ENCODE results near the gene LRRC42.

LRRC42 gene, protein sequence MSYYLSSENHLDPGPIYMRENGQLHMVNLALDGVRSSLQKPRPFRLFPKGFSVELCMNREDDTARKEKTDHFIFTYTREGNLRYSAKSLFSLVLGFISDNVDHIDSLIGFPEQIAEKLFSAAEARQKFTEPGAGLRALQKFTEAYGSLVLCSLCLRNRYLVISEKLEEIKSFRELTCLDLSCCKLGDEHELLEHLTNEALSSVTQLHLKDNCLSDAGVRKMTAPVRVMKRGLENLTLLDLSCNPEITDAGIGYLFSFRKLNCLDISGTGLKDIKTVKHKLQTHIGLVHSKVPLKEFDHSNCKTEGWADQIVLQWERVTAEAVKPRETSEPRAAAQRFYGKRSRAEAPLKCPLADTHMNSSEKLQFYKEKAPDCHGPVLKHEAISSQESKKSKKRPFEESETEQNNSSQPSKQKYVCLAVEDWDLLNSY
- 6.2 reads per million, percentile 23 among the genes with 10 or more reads in this experiment for total RNA-seq

DNA sequence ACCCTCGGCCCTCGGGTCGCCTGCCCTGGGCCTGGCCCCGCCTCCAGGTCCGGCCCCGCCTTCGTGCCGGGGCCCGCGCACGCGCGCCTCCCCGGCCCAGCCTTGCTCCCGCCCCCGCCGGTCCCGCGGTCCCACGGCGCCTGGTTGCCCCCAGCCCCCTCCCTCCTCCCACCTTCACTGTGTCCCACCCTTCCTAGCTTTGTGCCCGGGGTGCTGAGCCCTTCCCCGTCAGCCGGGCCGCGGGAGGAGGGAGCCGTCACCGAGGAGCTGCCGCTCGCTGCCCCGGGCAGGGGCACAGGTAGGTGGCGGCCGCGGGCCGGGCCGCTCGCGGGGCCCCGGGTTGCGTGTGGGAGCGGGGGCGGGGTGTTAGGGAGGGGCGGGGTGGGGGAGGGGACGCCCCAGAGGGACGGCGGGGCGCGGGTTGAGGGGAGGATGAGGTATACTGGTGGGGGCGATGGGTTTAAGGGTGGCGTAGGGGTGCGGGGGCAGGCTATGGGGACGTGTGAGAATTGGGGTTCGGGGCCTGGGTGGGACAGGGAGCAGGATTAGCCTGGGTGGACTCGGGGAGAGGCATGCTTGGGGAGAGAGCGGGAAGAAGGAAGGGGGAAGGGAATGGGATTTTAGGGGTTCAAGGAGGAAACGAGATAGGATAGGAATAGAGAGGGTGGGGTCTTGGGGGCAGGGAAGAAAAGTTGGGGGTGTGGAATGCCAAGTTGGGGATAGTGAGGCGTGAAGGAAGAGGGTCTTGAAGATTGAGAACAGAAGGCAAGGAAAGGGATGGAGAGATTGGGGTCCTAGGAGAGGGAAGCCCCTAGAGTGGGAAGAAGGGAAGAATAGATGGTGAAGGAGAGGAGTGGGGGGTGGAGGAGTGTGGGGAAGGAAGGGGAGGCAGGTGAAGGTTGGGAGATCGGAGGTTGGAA, at the start of gene LRRC42:
TSS of gene LRRC42 (plus strand) at position 99 of the 920 bp plus-strand sequence. CDS start 5,650 bp downstream, outside the sequence.
- DNase-seq = no peak

DNA sequence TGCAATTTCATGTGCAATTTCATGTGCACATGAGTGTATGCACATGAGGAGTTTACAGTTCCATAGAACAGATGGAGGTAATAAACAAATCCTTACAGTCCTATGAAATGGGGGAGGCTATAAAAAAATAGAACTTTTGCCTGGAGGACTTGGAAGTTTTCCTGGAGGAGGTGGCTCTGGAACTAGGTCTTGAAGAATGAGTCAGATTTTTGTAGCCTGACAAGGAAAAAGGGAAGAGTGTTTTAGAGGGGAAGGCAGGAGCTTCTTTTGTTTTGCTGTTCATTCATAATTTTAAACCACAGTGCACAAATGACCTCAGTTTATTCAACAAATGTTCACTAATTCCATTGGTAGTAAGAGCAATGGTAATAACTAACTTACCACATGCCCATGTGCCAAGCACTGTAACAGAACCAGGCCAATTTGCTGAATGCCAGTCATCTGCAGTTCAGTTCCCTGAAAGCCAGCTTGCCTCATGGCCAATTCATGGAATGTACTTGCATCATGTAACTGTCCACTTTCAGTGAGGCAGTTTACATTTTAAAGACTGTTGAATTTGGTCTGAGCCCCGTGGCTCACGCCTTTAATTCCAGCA, 49.4 kb upstream of the LRRC42 start:
- DNase-seq = no peak

DNA sequence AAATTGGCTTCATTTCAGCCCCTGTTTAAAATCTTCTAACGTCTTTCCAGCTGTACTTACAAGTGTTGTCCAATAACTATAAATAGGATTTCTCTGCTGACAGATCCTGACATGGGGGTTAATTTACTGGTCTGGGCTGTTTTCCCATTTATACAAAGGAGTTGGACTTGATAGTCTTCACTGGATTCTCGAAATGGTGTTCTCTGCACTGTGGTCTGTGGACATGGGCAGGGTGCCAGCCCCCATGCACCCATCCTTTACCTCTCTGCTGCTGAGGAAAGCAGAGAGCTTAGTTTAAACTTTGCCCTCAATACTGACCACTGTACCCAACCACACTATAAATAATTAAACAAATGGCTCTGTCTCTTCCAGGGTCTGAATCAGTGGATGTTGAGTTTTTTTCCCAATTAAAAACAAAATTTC, 46.9 kb upstream of the LRRC42 start:
- no peak for DNase-seq

DNA sequence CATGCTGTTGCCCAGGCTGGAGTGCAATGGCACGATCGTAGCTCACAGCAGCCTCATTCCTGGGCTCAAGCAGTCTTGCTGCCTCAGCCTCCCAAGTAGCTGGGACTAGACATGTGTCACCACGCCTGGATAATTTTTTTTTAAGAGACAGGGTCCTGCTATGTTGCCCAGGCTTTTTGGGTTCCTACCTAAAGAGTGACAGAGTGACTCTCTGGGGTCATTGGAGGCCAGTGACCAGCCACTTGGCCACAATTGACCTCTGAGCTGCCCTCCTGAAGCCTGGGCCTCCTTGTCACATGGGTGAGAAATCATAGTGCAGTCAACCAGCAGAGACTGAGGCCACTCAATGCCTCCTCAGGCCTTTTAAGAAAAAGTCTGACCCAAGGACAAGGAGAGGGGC, 46.4 kb upstream of the LRRC42 start:
- DNase-seq = no peak

DNA sequence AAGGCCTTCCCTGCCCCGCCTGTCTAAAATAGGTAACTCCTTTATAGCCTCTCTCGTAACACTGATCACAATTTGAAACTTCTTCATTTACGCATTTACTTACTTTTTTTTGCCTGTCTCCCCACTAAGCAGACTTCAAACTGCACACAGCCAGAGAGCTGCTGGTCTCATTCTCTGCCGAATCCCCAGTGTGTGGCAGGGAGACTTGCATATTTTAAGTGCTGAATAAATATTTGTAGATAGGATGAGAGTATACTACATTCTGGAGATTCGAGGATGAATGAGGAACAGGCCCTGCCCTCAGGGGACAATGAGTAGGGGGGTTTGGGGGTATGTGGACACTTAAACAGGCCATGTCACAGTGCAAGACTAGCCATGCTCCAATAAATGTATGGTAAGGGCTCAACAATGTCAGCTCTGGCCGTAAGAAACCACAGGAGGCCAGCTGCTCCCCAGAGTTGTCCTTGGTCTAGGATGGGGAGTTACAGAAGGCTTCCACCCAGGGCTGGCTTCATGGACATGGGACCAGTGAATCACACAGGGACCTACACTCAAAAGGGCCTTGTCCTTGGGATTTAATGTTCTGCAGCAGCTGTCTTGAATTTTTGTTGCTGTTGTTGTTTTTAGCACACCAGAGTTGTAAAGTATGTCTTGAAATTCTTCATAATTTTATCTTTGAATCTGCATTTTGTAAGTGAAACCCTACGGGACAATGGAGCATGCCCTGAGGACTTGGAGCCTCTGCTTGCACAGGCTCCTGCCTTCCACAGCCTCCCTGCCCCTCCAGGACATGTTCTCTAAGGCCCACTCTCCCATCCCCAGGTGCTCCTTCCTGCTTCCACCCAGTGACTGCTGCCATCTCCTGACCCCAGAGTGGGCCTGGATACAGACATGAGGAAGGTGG, 43.7 kb upstream of the LRRC42 start:
- no peak for DNase-seq

DNA sequence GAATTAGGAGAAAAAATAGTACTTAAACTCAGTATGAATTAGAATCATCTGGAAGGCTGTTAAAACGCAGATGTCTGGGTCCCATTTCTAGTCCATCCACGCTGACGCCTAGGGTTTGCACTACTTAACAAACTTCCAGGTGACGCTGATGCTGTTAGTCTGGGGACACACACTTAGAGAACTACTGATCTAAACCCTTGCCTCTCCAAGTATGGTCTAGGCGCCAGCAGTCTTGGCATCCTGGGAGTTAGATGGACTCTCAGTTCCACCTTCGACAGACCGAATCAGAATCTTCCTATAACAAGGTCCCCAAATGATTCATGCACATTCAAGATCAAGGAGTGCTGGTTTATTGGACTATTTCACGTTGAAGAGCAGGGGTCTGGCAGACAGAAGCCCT, 40.6 kb upstream of the LRRC42 start:
- DNase-seq = no peak

DNA sequence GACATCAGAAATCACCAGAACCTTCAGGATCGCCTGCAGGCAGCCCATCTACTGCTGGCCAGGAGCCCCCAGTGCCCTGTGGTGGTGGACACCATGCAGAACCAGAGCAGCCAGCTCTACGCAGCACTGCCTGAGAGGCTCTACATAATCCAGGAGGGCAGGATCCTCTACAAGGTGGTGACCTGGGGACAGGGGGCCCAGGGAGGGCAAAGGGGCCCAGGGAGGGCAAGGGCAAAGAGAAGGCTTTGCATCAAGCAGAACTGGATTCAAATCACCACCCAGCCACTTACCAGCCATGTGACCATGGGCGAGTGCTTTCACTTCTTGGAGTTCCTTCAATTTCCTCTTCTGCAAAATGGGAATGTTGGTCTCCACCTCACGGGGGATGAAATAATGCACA, 40.0 kb upstream of the LRRC42 start:
- no peak for DNase-seq

DNA sequence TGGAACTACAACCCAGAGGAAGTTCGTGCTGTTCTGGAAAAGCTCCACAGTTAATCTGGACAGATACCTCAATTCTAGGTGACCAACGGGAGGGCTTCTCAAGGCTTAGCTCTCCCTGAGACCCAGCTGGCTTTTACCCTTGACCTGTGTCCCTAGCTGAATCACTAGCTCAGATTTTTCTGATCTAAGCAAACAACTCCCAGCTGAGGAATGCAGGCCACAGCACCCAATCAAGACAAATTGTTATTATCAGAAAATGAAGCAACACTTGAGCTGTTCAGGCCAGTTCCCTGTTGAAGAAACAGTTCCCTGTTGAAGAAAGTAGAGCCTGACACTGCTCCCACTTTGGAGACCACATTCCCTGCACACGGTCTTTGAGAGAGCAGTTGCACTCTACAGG, 36.2 kb upstream of the LRRC42 start:
- DNase-seq = no peak

DNA sequence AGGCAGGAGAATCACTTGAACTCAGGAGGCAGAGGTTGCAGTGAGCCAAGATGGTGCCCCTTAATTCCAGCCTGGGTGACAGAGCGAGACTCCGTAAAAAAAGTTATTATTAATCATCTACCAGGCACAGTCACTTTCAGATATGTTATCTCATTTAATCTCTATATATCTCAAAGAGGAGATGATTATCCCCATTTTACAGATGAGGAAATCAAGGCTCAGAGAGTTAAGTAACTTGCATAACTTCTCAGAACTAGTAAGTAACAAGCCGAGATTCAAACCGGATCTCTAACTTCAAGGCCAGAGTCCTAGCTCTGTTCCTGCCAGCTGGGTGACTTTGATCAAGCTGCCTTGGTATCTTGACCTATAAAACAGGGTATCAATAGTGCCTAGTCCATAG, 34.7 kb upstream of the LRRC42 start:
- no peak for DNase-seq

DNA sequence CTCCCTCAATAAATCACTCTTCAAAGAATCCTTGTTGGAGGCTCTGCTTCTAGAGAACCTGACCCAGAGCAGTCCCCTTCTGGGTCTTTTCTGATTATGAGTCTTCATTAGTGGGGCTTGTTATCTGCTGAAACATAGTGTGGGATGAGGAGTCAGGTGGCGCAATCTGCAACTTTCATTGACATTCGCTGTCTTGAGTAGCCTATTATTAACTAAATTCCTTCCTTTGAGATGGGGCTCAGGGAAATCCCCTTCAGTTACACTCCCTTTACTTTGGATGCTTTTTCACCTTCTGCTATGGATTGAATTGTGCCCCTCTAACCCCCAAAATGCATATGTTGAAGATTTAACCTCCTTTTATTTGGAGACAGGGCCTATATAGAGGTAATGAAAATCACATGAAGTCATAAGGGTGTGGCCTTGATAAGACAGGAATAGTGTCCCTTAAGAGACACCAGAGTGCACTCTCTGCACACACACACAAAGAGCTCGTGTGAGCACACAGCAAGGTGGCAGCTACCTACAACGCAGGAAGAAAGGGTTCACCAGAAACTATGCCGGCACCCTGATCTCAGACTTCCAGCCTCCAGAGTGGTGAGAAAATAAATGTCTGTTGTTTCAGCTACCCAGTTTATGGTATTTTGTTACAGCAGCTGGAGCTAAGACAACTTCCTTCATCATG, 32.7 kb upstream of the LRRC42 start:
- DNase-seq = no peak

DNA sequence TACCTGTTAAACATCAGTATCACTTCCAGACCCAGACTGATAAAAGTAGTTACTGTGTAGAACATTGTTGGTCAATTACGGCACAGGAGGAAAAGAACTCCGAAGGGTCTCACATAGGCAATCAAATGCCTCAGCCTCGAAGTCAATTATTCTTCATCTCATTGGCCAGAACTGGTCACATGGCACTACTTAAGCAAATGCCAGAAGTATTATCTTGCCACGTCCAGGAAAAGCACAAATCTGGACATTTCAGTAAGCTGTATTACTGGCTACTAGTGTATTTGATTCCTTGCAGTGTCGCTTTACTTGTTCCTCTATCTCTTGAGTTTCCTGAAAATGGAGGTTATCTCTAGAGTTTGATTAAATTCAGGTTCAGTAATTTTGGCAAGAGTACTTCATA, 27.8 kb upstream of the LRRC42 start:
- DNase-seq = no peak

DNA sequence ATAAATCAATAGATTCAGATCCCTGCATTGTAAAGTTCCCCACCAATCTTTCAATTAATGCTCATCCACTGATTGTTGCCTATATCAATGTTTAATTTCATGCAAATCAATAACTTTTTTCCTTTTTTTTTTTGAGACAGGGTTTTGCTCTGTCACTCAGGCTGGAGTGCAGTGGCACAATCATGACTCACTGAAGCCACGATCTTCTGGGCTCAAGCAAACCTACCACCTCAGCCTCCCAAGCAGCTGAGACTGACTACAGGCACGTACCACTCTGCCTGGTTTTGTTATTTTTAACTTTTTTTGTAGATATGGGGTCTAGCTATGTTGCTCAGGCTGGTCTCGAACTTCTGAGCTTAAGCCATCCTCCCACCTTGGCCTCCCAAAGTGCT, 26.5 kb upstream of the LRRC42 start:
- DNase-seq = no peak

DNA sequence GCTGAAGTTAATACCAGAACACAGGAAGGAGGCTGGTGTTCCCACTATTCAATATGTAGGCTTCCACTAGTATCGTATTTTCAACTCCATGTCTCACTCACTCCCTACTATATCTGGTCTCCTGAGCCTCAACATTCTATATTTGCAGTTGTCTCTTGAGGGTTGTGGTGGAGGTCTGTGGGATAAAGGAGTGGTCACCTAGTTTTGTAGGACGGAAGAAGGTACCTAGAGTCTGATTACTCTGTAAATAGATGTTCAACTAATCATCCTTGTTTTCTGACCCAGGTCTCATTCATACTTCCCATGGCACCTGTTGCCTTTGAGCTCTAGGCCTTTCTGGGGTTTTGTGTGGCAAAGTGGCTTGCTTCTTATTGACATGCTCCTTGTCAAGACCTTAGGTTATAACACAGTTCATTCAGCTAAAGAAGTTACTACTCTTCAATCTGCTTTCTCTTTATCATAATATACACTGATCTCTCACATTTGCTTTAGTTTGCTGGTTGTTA, 18.7 kb upstream of the LRRC42 start:
- no peak for DNase-seq

DNA sequence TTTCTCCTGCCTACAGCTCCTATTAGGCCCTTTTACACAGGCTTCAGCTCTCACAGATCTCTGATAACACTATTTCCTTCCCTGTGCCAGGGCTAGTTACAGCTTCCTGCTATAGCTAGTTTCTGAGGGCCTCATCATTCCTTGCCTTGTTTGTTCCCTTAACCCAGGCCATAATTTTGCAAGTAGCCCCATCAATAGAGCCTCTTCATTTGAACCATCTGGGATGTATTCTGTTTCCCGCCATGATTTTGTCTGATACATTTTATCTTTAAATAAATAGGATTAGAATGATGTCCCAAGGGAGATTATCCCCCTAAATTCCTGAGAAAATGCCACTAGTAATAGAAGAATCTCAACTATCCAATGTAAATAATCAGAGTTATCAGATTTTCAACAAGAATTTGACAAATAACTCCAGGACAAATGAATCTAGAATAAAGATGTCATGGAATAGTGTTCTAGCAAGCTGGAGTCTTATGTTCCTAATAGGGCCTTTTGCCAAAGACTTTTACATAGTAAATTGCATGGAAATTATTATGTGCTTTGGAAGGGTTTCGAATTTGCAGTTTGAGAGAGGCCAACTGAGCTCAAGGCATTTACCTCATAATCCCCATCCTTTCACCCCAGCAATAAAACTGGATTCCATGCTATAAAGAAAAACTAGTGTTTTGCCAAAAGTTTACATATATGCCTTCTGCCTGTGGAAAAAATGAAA, 16.7 kb upstream of the LRRC42 start:
- DNase-seq = no peak

DNA sequence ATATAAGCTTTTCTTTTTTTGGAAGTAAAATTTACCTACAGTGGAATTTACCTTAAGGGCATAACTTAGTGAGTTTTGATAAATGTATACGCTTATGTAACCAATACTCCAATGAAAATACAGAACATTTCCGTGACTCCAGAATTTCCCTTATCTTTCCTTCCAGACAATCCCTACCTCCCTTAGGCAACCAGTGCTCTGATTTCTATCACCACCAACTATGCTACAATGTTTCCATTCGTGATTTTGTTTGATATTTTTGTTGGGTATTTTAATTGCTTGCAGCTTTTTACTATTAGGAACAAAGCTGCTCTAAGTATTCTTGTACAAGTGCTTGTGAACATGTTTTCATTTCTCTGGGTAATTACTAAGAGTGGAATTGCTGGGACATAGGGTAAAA, 15.2 kb upstream of the LRRC42 start:
- no peak for DNase-seq

DNA sequence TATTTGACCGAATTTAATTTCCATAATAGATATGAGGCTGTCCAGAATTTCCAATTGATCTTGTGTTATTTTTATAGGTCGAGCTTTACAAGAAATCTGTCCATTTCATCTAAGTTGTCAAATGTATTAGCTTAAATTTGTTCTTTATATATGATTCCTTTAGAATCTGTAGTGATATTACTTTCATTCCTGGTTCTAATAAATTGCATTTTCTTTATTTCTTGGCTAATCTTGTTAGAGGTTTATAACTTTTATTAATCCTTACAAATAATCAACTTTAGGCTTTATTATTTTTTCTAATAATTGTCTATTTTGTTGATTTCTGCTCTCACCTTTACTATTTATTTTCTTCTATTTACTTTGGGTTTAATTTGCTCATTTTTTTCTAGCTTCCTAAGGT, 14.6 kb upstream of the LRRC42 start:
- DNase-seq = no peak

DNA sequence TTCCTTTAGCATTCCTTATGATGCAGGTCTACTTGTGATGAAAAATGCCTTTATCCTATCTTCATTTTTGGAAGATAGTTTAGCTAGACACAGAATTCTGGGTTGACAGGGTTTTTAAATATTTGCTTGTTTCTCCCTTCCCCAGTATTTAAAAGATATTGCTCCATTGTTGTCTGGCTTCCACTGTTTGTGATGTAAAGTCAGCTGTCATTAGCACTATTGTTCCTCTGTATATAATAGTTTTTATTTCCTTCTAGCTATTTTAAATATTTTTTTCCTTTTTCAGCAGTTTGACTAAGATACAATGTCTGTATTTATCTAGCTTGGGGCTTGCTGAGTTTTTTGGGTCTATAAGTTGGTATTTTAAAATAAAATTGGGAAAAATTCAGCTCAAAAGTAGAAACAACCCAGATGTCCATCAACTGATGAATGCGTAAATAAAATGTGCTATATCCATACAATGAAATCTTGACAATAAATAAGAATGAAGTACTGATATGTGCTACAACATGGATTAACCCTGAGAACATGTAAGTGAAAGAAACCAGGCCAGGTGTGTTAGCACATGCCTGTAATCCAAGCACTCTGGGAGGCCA, 11.9 kb upstream of the LRRC42 start:
- DNase-seq = no peak

DNA sequence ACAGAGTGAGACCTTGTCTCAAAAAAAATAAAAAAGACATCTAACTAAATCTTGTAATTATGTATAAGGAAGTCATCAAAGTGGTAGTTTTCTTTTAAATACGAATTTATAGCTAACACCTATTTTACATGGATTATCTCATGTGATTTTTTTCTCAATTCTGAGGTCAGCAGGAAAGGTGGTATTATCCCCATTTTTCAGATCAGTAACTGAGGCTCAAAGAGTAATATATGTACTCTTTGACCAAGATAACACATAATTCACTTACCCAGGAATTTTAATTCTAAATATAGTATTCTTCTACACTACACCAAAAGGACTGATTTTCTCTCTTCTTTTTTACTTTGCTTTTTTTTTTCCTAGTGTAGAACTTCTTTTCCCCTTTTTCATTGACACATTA, 9.7 kb upstream of the LRRC42 start:
- DNase-seq = no peak

DNA sequence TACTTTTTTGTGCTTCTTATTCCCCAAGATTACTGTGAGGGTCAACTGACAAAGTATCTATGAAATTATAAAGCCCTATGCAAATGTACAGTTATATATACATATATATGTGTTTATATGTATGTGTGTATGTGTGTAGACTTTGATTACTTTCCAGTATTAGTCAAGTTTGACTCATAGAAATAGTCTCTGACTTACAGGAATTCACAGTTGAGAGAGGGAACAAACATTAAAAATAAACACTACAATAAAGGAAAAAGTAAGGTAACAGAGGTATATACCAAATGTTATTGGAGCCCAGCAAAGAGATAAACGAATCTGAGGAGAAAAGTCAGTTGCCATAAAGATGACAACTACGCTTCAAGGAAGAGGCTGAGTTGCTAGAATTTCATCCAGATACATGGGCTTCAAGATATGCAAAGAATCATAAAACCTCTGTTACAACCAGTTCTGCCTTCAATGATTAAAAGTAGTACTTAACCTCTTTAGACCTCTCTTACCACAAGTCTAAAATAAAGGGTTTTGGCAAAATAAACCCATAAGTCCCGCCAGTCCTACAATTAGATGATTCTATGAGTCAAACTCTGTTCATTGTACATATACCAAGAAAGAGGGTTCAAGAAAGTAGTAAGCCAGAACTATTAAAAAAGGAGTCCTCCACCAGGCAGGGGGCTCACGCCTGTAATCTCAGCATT, 7.9 kb upstream of the LRRC42 start:
- no peak for DNase-seq
